Stimulated activated CD4-positive, alpha-beta T cell treated with anti-CD3 and anti-CD28 coated beads, Interleukin-4, amount 100 ng/mL, for 48 hours (primary cell): ENCODE data around the gene DPP10.

ENCODE experiments used
- DNase-seq, 2 donors: peaks; one replicate each; pipeline ENCODE4 v3.0.0-alpha.2; 2020; ENCODE audit warnings: low read depth in 2 of 2

DPP10 gene

DNA sequence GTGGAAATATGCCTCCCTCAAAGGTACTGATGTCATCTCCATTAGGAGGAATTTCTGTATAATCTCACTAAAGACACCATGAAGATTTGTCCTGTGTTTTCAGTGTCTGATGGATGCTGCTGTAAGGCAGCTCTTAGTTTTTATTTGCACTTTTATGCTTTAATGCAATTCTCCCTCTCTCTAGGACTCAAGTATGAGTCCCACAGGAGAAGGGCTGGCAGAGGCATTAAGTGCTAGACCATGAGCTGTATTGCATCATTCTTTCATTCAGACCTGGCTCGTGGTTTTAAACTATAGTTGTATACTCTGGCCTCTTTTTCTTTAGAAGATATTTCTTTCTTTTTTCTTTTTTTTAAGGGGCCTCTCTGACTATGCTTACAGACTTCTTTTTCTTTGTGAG is 805.6 kb downstream of the DPP10 start:
- DNase-seq, result no peak

DNA sequence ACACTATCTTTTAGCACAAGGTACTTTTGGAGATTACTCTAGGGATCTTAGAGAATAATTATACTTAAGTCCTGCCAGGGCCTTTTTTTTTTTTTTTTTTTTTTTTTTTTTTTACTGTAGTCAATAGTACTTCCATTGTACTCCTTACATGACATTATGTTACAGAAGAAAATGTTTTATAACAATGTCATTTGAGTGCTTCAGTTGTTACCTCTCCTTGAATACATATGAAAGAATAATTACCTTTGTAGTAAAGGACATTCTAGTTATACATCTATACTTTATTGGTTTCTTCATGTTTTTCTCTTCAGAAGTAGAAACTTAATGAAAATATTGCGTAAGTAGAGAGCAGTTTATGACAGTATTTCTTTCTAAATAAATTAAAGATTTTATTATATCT is 834.9 kb downstream of the DPP10 start:
- no peak for DNase-seq

- DNase-seq, result no peak
These were observed 843.0 kb downstream of the DPP10 start for GRCh38 chr2:115285416-115285815.

DNA sequence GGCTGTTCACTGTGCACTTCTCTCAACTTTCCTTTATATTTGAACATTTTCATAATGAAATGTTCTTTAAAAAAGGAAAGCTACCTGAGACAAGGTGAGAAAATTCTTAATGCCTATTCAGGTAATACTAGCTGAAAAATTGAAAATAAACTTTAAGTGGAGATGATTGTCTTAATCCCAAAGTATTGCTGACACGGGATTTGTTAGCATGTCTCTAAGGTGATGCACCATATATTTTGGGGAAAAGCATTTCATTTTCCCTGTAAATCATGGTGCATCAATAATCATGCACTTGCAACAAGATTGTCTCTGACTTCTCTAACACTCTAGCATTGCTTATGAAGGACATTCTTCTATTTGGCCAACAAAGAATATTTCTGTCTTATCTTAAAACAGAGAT is 848.0 kb downstream of the DPP10 start:
- DNase-seq, result no peak

GRCh38 chr2:115292742-115293141 is 850.3 kb downstream of the DPP10 start:
- no peak for DNase-seq

- no peak for DNase-seq
These were observed 852.6 kb downstream of the DPP10 start for GRCh38 chr2:115294999-115295398.

DNA sequence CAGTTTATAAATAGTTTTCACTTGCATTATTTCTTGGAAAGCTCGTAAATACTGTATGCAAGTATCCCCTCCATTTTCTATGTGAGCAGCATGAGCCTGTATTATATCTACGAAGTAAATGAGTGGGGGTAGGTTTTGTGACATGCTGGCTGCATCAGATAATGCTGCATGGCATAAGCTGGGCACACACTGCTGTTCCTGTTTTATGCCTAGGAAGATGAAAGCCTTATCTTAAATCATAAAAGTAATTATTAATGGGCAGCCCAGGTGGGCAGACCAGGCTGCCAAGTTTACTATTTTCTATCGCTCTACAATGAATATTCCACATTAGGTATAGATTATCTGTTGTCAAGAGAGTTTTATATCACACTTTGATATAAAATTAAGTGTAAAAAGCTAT is 854.6 kb downstream of the DPP10 start:
- DNase-seq, result no peak

DNA sequence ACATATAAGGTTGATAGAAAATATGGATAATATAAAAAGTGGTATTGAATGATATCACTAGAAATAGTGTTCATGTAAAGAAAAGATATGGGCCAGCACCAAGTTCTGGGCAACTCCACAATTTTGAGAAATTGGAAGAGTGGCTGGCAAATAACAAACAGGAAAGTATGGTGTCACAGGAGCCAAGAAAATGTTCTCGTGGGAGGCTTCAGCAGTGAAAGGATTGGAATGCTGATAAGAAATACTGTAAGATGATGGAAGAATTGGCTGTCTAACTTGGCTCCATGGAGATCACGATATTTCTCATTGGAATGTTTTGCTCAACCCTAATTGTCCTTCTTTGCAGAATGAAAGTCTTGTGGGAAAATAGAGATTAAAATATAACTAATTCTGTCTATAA is 856.8 kb downstream of the DPP10 start:
- DNase-seq, result no peak

DNA sequence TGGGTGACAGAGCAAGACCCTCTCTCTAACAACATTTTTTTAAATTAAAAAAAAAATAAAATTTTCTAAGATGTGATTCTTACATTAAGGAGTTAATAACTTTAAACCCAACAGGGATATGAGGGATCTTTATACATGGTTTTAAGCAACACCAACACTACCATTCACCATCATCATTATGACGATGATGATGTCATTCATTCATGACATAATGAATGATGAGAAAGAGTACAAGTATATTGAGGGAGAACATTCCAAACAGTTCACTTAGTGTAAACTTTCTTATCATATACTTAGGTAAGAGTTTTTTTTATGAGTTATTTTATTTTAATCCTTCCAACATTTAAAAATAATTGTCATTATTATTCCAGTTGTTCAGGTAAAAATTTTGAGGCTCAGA is 863.3 kb downstream of the DPP10 start:
- DNase-seq, result no peak

DNA sequence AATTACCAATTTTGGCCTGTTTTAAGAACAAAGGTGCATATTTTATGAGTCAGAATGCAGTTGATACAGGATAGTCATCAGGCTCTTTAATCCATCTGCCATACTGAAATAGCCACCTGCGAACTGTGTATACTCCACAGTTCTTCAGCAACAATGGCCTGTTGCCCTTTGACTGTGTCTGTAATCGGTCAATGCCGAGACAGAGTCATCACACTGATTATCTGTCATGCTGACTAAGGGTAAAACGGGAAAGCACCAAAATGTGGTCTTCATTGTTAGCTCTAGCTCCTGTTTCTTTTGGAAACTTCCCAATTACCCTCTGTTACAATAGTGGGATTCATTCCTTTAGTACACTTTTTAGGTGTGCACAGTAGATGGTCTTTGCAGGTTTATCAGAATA is 871.7 kb downstream of the DPP10 start:
- DNase-seq, result no peak

- no peak for DNase-seq
These were observed 884.6 kb downstream of the DPP10 start for GRCh38 chr2:115327061-115327460.

- DNase-seq, result no peak
These were observed 917.1 kb downstream of the DPP10 start for GRCh38 chr2:115359550-115359949.

DNA sequence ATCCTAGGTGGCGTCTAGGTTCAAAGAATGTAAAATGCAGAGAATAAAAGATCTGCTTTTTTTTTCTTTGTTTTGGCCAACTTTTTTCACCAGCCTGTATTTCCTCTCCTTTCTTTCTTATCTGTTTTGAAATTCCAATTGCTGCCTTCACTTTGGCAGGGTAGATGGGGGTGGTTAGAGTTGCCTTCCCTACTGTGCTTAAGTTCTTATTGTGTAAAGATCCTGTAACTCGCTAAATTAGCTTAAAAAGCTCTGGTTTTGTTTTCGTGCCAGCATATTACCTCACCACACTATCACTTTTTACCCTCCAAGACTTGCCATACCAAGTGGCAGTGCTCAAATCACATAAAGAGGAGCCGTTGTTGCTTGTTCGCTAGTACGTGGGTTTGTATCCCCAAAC is 921.7 kb downstream of the DPP10 start:
- DNase-seq, result no peak

DNA sequence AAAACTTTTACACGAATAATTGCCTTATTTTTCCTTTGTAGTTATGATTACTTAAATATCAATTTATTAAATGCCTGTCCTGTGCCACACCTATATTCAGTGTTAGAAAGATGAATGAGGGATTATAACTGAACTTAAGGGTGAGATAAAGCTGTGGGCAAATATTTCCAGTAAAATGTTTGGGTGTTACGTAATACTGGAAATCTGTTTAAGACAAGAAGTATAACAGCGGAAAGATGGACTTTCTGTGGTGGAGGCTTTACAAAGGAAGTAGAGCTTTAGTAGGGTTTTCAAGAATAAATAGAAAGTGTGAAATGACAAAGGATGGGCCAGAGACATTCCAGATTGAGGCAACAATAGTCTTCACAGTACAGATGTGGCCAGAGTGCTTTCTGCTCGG is 927.0 kb downstream of the DPP10 start:
- no peak for DNase-seq

DNA sequence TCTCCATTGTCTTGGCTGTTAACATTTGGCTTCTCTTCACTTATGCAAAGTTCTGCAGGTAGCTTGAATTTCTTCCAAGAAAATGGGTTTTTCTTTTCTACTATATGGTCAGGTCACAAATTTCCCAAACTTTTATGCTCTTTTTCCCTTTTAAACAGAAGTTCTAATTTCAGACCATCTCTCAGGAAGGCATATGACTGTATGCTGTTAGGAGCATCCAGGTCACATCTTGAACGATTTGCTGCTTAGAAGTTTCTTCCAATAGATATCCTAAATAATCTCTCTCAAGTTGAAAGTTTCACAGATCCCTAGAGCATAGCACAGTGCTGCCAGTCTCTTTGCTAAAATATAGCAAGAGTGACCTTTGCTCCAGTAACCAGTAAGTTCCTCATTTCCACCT is 932.5 kb downstream of the DPP10 start:
- DNase-seq, result no peak

DNA sequence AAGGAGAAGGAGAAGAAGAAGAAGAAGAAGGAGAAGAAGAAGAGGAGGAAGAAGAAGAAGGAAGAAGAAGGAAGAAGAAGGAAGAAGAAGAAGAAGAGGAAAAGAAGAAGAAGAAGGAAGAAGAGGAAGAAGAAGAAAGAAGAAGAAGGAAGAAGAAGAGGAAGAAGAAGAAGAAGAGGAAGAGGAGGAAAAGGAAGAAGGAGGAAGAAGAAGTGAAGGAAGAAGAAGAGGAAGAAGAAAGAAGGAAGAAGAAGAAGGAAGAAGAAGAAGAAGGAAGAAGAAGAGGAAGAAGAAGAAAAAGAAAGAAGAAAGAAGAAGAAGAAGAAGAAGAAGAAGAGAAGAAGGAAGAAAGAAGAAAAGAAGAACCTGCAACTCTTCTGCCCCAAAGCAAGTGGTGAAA is 942.0 kb downstream of the DPP10 start:
- DNase-seq, result no peak

DNA sequence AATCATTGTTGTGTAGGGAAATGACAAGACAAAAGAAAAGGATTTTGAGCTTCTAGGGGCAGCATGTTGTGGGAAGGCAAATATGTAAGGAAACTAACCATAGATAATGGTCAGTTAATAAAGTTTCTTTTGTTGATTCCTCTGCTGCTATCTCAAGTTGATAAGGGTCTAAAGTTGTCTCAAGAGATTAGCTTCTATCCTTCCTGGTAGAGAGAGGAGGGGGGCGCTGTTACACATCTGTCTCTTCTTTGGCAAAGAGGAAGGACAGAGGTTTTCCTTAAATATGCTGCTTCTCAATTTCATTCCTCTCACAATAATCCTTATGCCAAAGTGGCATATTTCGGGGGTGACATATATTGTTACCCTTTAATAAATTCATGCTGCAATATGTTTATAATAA is 944.0 kb downstream of the DPP10 start:
- no peak for DNase-seq

DNA sequence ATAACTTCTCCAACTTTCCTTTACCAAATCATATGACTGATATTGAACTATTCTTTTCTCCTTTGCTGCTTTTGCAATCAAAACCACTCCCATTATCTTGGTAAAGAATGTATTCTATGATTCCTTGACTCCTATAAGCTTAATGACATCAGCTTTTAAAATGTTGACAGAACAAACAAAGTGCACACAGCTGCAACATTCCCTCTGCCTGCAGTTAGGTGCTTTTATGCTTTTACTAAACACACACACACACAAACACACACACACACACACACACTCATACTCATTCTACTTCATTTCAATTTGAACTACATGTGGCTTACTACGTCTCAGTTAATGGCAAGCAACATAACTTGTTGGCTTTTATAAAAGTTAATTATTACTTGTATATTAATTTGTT is 946.6 kb downstream of the DPP10 start:
- no peak for DNase-seq

GRCh38 chr2:115389898-115390565 is 947.6 kb downstream of the DPP10 start:
- DNase-seq, result no peak

DNA sequence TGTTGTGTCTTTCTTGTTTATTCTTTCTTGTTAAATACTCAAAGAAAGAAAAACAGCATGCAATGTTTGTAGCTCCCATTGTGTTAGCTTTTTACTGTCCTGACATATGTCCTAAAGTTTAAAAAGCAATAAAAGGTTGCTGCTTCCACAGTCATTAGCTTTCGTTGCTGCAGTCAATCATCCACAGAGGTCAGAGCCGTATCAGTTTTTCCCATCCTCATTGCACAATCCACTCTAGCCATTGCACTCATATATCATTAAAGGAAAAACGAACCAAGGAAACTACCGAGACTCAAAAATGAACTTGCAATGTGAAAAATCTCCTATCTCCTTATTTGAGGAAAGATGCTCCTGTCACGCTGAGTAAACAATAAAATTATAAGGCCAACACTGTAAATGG is 954.1 kb downstream of the DPP10 start:
- DNase-seq, result no peak

DNA sequence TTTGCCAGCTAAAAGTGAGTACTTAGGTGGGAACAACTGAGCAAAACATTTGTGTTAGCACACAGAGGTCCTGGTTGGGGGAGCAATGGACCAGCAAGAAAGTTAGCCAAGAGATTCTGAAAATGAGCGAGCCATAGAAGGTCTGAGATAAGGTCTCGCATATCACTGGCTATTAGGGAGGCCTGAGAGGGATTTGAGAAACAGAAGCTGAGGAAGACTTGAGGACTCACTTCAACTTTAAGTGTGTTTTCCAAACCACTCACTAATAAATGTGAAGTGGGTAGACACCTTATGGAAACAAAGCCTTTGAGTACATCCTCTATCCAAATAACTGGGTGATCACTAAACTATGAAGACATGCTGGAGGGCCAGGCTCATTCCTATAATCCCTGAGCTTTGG is 958.5 kb downstream of the DPP10 start:
- no peak for DNase-seq

DNA sequence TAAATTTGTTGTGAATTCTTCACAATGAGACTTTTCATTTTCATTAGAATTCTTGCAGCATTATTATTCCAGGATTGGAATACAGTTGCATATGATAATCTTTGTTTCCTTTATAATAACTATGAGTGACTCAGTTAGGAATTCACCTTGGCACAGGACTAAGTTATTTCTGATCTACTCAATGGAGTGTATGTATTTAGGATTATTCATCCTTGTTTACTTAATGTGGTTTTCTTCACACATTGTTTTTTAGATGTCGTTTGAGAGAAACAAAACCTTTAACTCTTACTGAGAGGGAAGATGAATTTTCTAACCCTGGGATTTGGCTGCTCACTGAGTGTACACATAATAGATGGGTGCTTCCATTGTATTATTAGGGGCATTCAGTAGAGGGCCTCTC is 970.1 kb downstream of the DPP10 start:
- no peak for DNase-seq

GRCh38 chr2:115413791-115414190 is 971.4 kb downstream of the DPP10 start:
- no peak for DNase-seq

GRCh38 chr2:115414466-115414865 is 972.0 kb downstream of the DPP10 start:
- no peak for DNase-seq
